ENCODE results near the gene ATP11A.
"Not testable (repeated sequence)": the region's sequence is repeated elsewhere in the genome, so short reads cannot be mapped to it uniquely, and the experiment has no call there.

Gene ATP11A

GRCh38 chr13:112776354-112776753 lies 86.5 kb downstream of the ATP11A start:
- DNase-seq (ENCODE audit: low spot score) = no peak

- no peak for DNase-seq (ENCODE audit: low spot score)
Observed at GRCh38 chr13:112776971-112777370, 87.1 kb downstream of the ATP11A start.

- no peak for DNase-seq (ENCODE audit: low spot score)
Observed at GRCh38 chr13:112777637-112778406, 88.0 kb downstream of the ATP11A start.

- no peak for DNase-seq (ENCODE audit: low spot score)
Observed at GRCh38 chr13:112779856-112780604, 90.2 kb downstream of the ATP11A start.

DNA sequence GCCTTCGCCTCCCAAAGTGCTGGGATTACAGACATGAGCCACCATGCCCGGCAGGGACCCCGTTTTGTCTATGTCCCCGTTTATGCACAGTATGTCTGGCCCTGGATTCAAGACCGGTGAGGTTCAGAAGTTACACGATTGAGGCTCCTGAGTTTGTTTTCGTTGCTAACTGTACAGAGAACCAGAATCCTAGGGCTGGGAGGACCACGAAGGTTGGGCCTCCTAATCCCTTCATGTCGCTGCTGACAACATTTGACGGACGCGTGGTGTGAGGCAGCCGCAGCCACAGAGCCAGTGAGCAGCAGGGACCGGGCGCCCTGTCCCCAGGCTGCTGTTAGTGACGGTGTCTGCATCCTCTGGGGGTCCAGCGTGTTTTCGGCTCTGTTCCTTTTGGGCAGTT lies 91.4 kb downstream of the ATP11A start:
- no peak for DNase-seq (ENCODE audit: low spot score)

DNA sequence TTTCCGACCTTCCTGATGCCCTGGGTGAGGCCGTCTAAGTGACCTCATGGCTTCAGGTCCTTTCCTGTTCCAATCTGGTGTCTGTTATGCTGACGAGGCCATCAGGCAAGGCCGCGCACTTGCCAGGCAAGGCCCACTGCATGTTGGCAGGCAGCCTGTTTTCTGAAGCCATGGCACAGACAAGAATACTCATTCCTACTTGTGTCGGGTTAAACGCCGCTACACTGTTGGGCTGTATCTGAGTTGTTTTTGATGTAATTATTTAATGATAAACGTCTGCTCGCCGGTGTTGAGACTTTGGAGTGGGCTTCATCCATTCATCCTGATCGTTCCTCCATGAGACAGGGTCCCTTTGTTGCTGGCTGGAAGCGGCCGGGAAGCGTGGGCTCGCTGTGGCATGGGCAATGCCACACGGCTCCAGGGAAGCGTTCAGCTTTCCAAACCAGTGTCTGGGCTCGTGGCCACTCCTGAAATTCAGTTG lies 92.1 kb downstream of the ATP11A start:
- no peak for DNase-seq (ENCODE audit: low spot score)

- no peak for DNase-seq (ENCODE audit: low spot score)
Observed at GRCh38 chr13:112782429-112783010, 92.7 kb downstream of the ATP11A start.

DNA sequence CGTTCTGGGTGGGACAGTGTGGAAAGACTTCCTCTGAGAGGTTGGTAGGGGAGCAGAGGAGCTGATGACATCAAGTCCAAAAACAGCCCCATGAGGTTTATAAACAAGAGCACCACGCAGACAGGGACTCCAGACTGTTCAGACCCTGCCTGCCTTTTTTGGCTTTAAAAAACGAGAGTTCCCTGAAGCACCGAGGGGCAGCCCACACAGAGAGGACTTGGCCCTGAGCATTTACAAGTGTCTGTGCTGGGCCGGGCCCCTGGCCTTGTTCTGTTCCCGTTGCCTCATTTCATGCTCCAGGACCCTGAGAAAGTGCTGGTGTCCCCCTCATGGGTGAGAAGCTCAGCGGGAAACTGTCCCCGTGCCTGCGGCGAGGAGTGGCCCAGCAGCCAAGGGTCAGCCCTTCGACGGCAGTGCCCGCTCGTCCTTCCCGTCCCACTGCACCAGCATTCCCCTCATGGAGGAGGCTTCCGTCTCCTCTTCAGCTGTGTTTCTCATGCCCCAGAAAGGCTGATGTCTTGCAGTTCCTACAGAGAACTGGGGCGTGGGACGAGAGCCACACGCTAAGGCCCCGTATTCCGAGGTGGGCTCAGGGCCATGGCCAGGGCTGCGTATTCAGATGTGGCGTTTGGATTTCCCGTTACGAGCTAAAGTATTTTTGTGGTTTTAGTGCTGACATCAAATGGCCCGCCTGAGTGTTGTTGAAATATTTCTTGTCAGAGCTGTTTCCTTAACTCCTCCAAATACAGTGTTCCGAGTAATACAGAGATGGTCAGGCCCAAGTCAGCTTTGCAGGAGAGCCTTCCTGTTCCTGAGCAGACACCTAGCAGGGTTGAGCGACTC lies 93.5 kb downstream of the ATP11A start:
- DNase-seq (ENCODE audit: low spot score) = peak; percentile 74

DNA sequence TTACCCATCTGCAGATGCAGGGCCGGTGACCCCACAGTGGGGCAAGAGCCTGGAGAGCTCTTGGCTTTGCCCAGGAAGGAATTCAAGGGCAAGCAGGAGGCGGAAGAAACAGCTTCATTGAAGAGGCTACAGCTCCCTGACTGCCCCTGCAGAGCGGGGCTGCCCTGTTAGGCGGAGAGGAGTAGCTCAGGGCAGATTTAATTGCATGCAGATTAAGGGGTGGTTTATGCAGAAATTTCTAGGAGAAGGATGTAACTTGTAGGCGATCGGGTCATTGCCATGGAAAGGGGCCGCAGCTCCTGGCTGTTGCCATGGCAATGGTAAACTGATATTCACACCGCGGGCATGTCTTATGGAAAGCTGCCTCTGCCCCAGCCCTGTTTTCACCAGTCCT lies 94.1 kb downstream of the ATP11A start:
- DNase-seq (ENCODE audit: low spot score) = no peak

DNA sequence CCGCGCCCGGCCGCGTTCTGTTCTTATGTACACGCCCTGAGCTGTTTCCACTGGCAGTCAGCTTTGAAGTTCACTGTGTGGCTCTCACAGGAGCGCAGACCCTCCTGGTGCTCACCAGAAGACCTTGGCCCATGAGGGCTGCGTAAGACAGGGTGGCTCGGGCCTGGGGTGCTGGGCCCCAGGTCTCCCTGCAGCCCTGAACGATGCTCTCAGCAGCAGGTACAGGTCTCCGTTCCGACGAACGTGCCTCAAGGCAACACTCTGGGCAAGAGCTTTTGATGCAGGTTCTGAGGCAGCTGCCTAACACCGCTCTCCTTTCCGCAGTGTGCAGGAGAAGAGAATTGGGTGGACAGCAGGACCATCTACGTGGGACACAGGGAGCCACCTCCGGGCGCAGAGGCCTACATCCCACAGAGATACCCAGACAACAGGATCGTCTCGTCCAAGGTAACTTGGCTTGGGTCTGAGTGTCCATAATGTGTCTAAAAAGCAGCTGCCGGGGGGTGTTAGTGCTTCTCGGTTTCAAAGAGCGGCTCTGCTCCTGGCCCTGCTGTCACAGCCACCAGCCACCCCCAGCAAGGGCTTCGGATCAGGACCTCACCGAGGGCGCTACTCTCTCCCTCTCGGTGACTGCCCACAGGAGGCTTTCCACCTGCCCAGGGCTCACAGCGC lies 95.1 kb downstream of the ATP11A start:
- no peak for DNase-seq (ENCODE audit: low spot score)

DNA sequence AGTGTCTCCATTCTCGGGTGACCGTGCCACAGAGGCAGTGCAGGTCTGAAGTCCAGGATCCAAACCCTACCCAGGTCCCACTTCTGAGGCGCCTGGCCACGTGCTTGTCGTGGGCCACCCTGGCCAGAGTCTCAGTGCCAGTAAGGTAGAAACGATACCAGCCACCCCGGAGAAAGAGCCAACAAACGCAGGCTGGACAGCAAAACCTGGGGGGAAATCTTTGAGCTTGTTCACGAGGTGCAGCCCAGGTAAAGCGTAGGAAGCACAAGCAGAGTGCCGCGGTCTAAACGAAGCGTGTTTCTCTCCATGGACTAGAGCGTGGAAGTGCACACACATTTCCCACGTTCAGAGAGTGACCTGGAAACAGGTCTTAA lies 95.6 kb downstream of the ATP11A start:
- no peak for DNase-seq (ENCODE audit: low spot score)

DNA sequence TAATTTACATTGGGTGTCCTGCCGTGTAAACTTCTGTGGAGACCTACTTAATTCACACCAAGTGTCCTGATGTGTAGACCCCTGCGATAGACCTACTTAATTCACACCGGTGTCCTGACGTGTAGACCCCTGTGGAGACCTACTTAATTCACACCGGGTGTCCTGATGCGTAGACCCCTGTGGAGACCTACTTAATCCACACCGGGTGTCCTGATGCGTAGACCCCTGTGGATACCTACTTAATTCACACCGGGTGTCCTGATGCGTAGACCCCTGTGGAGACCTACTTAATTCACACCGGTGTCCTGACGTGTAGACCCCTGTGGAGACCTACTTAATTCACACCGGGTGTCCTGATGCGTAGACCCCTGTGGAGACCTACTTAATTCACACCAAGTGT lies 97.0 kb downstream of the ATP11A start:
- DNase-seq (ENCODE audit: low spot score) = not testable (repeated sequence)

- DNase-seq (ENCODE audit: low spot score) = no peak
Observed at GRCh38 chr13:112790735-112791641, 101.2 kb downstream of the ATP11A start.

GRCh38 chr13:112791663-112792440 lies 102.0 kb downstream of the ATP11A start:
- DNase-seq (ENCODE audit: low spot score) = no peak

- no peak for DNase-seq (ENCODE audit: low spot score)
Observed at GRCh38 chr13:112792511-112792910, 102.7 kb downstream of the ATP11A start.

DNA sequence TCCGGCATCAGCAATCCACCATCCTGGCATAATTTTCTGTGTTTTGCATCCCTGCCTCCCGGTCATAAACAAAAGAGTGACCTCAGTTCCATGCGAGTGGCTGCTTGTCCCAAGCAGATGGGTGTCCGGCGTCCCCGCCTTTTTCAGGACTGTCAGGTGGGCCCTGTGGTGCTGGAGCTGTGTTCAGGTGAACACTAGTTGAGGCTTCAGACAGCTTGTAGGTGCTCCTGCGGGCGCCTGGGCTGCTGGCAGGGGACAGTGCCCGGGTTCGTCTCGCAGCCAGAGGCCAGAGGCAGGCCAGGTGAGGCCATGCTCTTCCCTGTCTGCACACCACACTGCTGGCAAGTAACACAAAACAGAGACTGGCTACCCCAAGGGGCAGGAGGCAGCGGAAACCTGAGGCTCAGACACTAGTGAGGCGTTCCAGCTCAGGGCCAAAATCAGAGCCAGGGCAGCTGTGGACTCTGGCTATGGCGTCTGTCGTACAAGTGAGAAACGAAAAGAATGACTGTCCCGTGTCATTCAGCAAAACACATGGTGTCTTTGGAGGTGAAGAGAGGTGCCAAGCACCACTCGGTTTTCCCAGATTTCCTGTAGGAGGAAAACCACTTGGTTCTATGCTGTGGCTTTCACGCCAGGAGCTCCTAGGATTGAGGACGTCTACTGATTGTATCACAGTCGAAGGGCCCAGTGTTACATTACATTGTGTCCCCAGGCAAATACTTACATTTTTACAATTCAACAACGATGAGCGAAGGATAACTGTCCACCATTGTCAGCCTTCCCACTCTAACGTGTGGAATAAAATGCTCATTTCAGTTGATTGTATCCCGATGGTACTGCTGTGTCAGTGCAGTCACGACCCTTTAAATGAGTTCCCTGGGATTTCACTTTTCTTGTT lies 104.0 kb downstream of the ATP11A start:
- no peak for DNase-seq (ENCODE audit: low spot score)

DNA sequence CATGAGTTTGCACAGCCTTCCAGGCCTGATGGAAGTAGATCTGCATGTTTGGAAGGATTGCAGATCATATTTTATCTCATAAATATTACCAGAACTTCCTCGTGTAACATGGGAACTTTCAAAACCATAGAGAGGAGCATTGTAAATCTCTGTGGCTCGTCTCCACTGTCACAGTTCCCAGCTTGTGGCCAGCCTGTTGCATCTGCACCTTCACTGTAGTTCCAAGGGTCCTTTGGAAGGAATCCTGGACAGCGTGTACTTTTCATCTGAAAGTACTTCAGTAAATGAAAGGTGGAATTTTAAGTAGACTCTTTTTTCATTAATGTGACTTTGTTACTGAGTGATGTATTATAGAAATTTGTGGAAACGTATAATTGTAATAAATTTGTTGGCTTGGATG lies 105.4 kb downstream of the ATP11A start:
- no peak for DNase-seq (ENCODE audit: low spot score)

- DNase-seq (ENCODE audit: low spot score) = no peak
Observed at GRCh38 chr13:112796190-112796915, 106.5 kb downstream of the ATP11A start.
